H9 (cell line): ENCODE data around the gene PTOV1. TPM values are rescaled to one million over a fixed set of nuclear protein-coding genes. Genes with fewer than 3 reads are reported as not detected.

ENCODE experiments used
- DNase-seq: peaks from one replicate; pipeline ENCODE4 v3.0.0-alpha.2; 2017
- H2AFZ ChIP-seq: one replicate; pipeline ENCODE4 v1.6.1; 2013; ENCODE audit warnings: mild to moderate bottlenecking, low read length, control low read depth, moderate library complexity
- H2AK5ac ChIP-seq: 2 replicates; pipeline ENCODE4 v1.6.1; 2013; ENCODE audit warnings: low read length, control low read depth, mixed read lengths; ENCODE audit not compliant: insufficient read length
- H2BK120ac ChIP-seq: one replicate; pipeline ENCODE4 v1.6.1; 2013; ENCODE audit warnings: low read depth, mild to moderate bottlenecking, low read length, control low read depth, inconsistent platforms; ENCODE audit not compliant: poor library complexity, severe bottlenecking
- H2BK12ac ChIP-seq: 2 replicates; pipeline ENCODE4 v1.6.1; 2013; ENCODE audit warnings: low read length, control low read depth, mixed read lengths, low read depth; ENCODE audit not compliant: insufficient read length
- H2BK15ac ChIP-seq: 2 replicates; pipeline ENCODE4 v1.6.1; 2013; ENCODE audit warnings: low read depth, low read length, control low read depth
- H2BK20ac ChIP-seq: one replicate; pipeline ENCODE4 v1.6.1; 2013; ENCODE audit warnings: low read depth, mild to moderate bottlenecking, low read length, control low read depth, inconsistent platforms; ENCODE audit not compliant: poor library complexity, severe bottlenecking
- H2BK5ac ChIP-seq: 2 replicates; pipeline ENCODE4 v1.6.1; 2013; ENCODE audit warnings: low read length, control low read depth, mixed read lengths; ENCODE audit not compliant: insufficient read length
- H3K14ac ChIP-seq: 2 replicates; pipeline ENCODE4 v1.6.1; 2013; ENCODE audit warnings: low read length, control low read depth; ENCODE audit not compliant: insufficient read depth
- H3K18ac ChIP-seq: 2 replicates; pipeline ENCODE4 v1.6.1; 2013; ENCODE audit warnings: low read depth, mild to moderate bottlenecking, mixed read lengths, low read length, control low read depth; ENCODE audit not compliant: insufficient read length
- H3K23ac ChIP-seq: 2 replicates; pipeline ENCODE4 v1.6.1; 2013; ENCODE audit warnings: low read length, control low read depth, mixed read lengths, low read depth; ENCODE audit not compliant: insufficient read length
- H3K23me2 ChIP-seq: 2 replicates; pipeline ENCODE4 v1.6.1; 2013; ENCODE audit warnings: low read depth, mild to moderate bottlenecking, mixed read lengths, low read length, control low read depth; ENCODE audit not compliant: insufficient read length, poor library complexity, severe bottlenecking
- H3K27ac ChIP-seq: 2 replicates; pipeline ENCODE4 v1.5.1; 2013; ENCODE audit warnings: low read length, control low read depth, mixed read lengths, low read depth; ENCODE audit not compliant: insufficient read length
- H3K27me3 ChIP-seq: 2 replicates; pipeline ENCODE4 v1.6.1; 2013; ENCODE audit warnings: low read length, control low read depth, inconsistent platforms; ENCODE audit not compliant: insufficient read depth
- H3K4ac ChIP-seq: 2 replicates; pipeline ENCODE4 v1.6.1; 2013; ENCODE audit warnings: low read depth, mild to moderate bottlenecking, control low read depth, inconsistent platforms, low read length, moderate library complexity
- H3K4me1 ChIP-seq: 2 replicates; pipeline ENCODE4 v1.6.1; 2013; ENCODE audit warnings: low read length, control low read depth, inconsistent platforms; ENCODE audit not compliant: insufficient read depth
- H3K4me2 ChIP-seq: 2 replicates; pipeline ENCODE4 v1.6.1; 2013; ENCODE audit warnings: low read length, control low read depth, mixed read lengths; ENCODE audit not compliant: insufficient read length, insufficient read depth
- H3K56ac ChIP-seq: 2 replicates; pipeline ENCODE4 v1.6.1; 2013; ENCODE audit warnings: low read depth, mild to moderate bottlenecking, mixed read lengths, low read length, control low read depth; ENCODE audit not compliant: insufficient read length
- H3K79me1 ChIP-seq: 2 replicates; pipeline ENCODE4 v1.6.1; 2013; ENCODE audit warnings: low read depth, mild to moderate bottlenecking, moderate library complexity, low read length, control low read depth, inconsistent platforms; ENCODE audit not compliant: insufficient read depth, poor library complexity, severe bottlenecking
- H3K79me2 ChIP-seq: 2 replicates; pipeline ENCODE4 v1.6.1; 2013; ENCODE audit warnings: low read length, control low read depth, inconsistent platforms; ENCODE audit not compliant: insufficient read depth
- H3K9ac ChIP-seq: 2 replicates; pipeline ENCODE4 v1.6.1; 2013; ENCODE audit warnings: low read length, control low read depth, mixed read lengths; ENCODE audit not compliant: insufficient read length; ENCODE audit errors: extremely low read depth
- H3K9me3 ChIP-seq: one replicate; pipeline ENCODE4 v1.6.1; 2013; ENCODE audit warnings: low read depth, low read length, inconsistent platforms; ENCODE audit not compliant: control insufficient read depth
- H3T11ph ChIP-seq: one replicate; pipeline ENCODE4 v1.6.1; 2013; ENCODE audit warnings: mild to moderate bottlenecking, low read length, control low read depth, inconsistent platforms
- H4K20me1 ChIP-seq: one replicate; pipeline ENCODE4 v1.6.1; 2013; ENCODE audit not compliant: control insufficient read depth, insufficient read length, insufficient read depth
- H4K5ac ChIP-seq: 2 replicates; pipeline ENCODE4 v1.6.1; 2013; ENCODE audit warnings: low read depth, mild to moderate bottlenecking, mixed read lengths, low read length, control low read depth; ENCODE audit not compliant: insufficient read length
- H4K8ac ChIP-seq: replicated peaks from 2 replicates; pipeline ENCODE4 v1.6.1; 2013; ENCODE audit warnings: low read length, control low read depth, mixed read lengths, low read depth; ENCODE audit not compliant: insufficient read length
- H4K91ac ChIP-seq: 2 replicates; pipeline ENCODE4 v1.6.1; 2013; ENCODE audit warnings: low read depth, mild to moderate bottlenecking, moderate library complexity, mixed read lengths, low read length, control low read depth; ENCODE audit not compliant: insufficient read length
- H3K27ac Mint-ChIP-seq, 3 experiments: 2 replicates in 2 of 3; 3 replicates in 1 of 3; pipeline ENCODE4 v1.8.0; 2020 to 2021; ENCODE audit warnings: mixed read lengths in 3 of 3, mild to moderate bottlenecking in 1 of 3, moderate library complexity in 1 of 3
- H3K27me3 Mint-ChIP-seq: 2 replicates; pipeline ENCODE4 v1.8.0; 2021; ENCODE audit warnings: low read depth, mild to moderate bottlenecking, moderate library complexity, mixed read lengths
- H3K36me3 Mint-ChIP-seq, 3 experiments: 2 replicates in 2 of 3; 3 replicates in 1 of 3; pipeline ENCODE4 v1.8.0; 2020 to 2021; ENCODE audit warnings: low read depth in 3 of 3, mixed read lengths in 3 of 3; ENCODE audit not compliant: insufficient read depth in 1 of 3
- H3K4me1 Mint-ChIP-seq, 2 experiments: 2 replicates each; pipeline ENCODE4 v1.8.0; 2020; ENCODE audit warnings: mixed read lengths in 2 of 2
- H3K4me3 Mint-ChIP-seq, 2 experiments: 2 replicates in 1 of 2; 3 replicates in 1 of 2; pipeline ENCODE4 v1.8.0; 2020 to 2021; ENCODE audit warnings: mild to moderate bottlenecking in 2 of 2, mixed read lengths in 2 of 2, moderate library complexity in 1 of 2
- H3K9me3 Mint-ChIP-seq, 2 experiments: 2 replicates in 1 of 2; 3 replicates in 1 of 2; pipeline ENCODE4 v1.8.0; 2020; ENCODE audit warnings: mild to moderate bottlenecking in 2 of 2, mixed read lengths in 2 of 2, moderate library complexity in 1 of 2
- CTCF ChIP-seq: fragments of 200-600 bp; sonication (generic); conservative IDR thresholded peaks from 3 replicates; pipeline ENCODE4 v1.8.0; 2021; ENCODE audit warnings: antibody characterized with exemption, mild to moderate bottlenecking
- WGBS: extraction: QIAGEN DNeasy Blood & Tissue Kit; methylation state at CpG from one replicate; pipeline ENCODE4 v1.1.7; 2013; ENCODE audit warnings: missing lambda C conversion rate, low lambda C conversion rate, mixed read lengths; ENCODE audit not compliant: insufficient read length; ENCODE audit errors: extremely low coverage; 5-methylcytosine and 5-hydroxymethylcytosine counted together
- total RNA-seq: library from RNA; stranded (reverse); gene quantifications from 2 replicates; pipeline ENCODE4 v1.2.1, GENCODE V29; 2021

PTOV1 gene
- total RNA-seq, 1 experiment from 2014 or later: 309 TPM

- Histone ChIP-seq H3K9me3 (no peaks in the 10 kb centered on the region), H4K91ac (peak within 1 kb of the TSS; percentile 44), H4K20me1 (no peaks in the 10 kb centered on the region), H3K79me2 (peaks cover 5% of the 10 kb centered on the region; the same call in 1 of the 2 replicates), H3K4me2 (peak within 1 kb of the TSS; percentile 74), H4K5ac (no peak within 1 kb of the TSS), H3K4ac (peak within 1 kb of the TSS; percentile 15), H3T11ph (no peak within 1 kb of the TSS), H2BK120ac (peak within 1 kb of the TSS; percentile 89), H3K23ac (no peak within 1 kb of the TSS), H2AK5ac (no peak within 1 kb of the TSS), H3K14ac (peak within 1 kb of the TSS; percentile 97), H2BK5ac (peak within 1 kb of the TSS; percentile 37), H4K8ac (no peak within 1 kb of the TSS), H3K27me3 (no peaks in the 10 kb centered on the region), H3K27ac (no peak within 1 kb of the TSS), H3K79me1 (peaks cover 11% of the 10 kb centered on the region), H3K9ac (peak within 1 kb of the TSS; percentile 93), H3K23me2 (peaks cover 5% of the 10 kb centered on the region), H3K56ac (no peak within 1 kb of the TSS), H2BK12ac (peak within 1 kb of the TSS; percentile 66), H3K18ac (peak within 1 kb of the TSS; percentile 91), H2BK20ac (no peak within 1 kb of the TSS), H2BK15ac (no peak within 1 kb of the TSS), H2AFZ (no peak within 1 kb of the TSS), H3K4me1 (peaks cover 3% of the 10 kb centered on the region; the same call in 1 of the 2 replicates)
- peak; percentile 37; the same call in 2 of the 3 replicates for TF ChIP-seq CTCF
- Mint-ChIP-seq H3K4me3 (peak within 1 kb of the TSS; percentile 94 to 96), H3K4me1 (peaks cover 10 to 24% of the 10 kb centered on the region in 2 experiments), H3K27me3 (no peaks in the 10 kb centered on the region), H3K9me3 (no peaks in the 10 kb centered on the region), H3K36me3 (peaks cover 9 to 21% (median 10%) of the 10 kb centered on the region in 3 experiments), H3K27ac (peak within 1 kb of the TSS; percentile 99 to 100 (median 100))
- no CpG with 5 or more reads among the region's 57 CpGs for WGBS
- peak; percentile 85 for DNase-seq
These were observed 32.9 kb upstream of the PTOV1 start, which contains the start of gene MED25 for GRCh38 chr19:49817964-49818648. MED25 (plus strand) TSS chr19:49818289; CDS start chr19:49818342, 53 bp downstream.
